Suprapubic skin (tissue), 3 donors: ENCODE measurements around the gene CHRND.

ENCODE experiments used
- CTCF ChIP-seq, 2 donors: fragments of 200-600 bp in 1 of 2; fragments of 450-650 bp in 1 of 2; sonication (generic) in 1 of 2; IDR thresholded peaks; one replicate each; pipeline ENCODE4 v1.5.1; 2016 to 2019; ENCODE audit warnings: antibody characterized with exemption in 2 of 2, mild to moderate bottlenecking in 1 of 2, moderate library complexity in 1 of 2
- POLR2A ChIP-seq, 2 donors: fragments of 450-650 bp; IDR thresholded peaks; one replicate each; pipeline ENCODE4 v1.6.1; 2017; ENCODE audit warnings: antibody characterized with exemption in 2 of 2, mild to moderate bottlenecking in 2 of 2, moderate library complexity in 2 of 2

- TF ChIP-seq CTCF (IDR thresholded peaks at IDR 0.05) (no peak), POLR2A (IDR thresholded peaks at IDR 0.05) (no peak)
These were observed 30.5 kb downstream of the CHRND start for GRCh38 chr2:232556426-232556825.
